Coronary artery (tissue), 2 donors: ENCODE results near the gene PARD3.

ENCODE experiments used
- DNase-seq: peaks from one replicate; pipeline ENCODE4 v3.0.0-alpha.2; 2017; ENCODE audit warnings: low spot score
- H3K27ac ChIP-seq, 2 donors: fragments of 200-600 bp; sonication (generic); one replicate each; pipeline ENCODE4 v1.5.1; 2016 to 2019
- H3K4me3 ChIP-seq: fragments of 200-600 bp; sonication (generic); 2 replicates; pipeline ENCODE4 v1.5.1; 2016; ENCODE audit warnings: mild to moderate bottlenecking, moderate library complexity
- CTCF ChIP-seq: fragments of 200-600 bp; sonication (generic); IDR thresholded peaks from one replicate; pipeline ENCODE4 v1.5.1; 2019; ENCODE audit warnings: antibody characterized with exemption

The PARD3 gene

DNA sequence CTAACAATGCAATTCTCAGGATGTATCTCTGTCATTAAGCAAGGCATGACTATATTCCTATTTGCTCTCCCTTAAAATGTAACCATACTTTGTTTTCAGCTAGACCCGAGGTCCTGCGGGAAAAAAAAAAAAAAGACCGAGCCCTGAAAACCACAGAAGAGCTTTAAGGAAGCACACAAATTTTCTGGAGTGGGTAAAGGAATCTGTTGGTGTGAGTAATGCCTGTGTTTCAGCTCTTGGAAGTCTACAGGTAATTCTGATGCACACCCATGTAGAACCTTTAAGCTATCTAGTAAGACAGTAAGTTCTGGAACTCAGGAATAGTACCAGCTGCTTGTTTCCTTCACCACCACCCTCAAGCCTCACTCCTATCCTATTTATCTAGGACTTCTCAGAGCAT is 351.1 kb downstream of the PARD3 start:
- no peak overlapping the region for H3K27ac ChIP-seq
- TF ChIP-seq CTCF: no peak
- no peak overlapping the region for H3K4me3 ChIP-seq
- no peak for DNase-seq

GRCh38 chr10:34462993-34463392 is 352.1 kb downstream of the PARD3 start:
- DNase-seq: no peak
- no peak overlapping the region for H3K4me3 ChIP-seq
- no peak overlapping the region for H3K27ac ChIP-seq
- no peak for TF ChIP-seq CTCF

DNA sequence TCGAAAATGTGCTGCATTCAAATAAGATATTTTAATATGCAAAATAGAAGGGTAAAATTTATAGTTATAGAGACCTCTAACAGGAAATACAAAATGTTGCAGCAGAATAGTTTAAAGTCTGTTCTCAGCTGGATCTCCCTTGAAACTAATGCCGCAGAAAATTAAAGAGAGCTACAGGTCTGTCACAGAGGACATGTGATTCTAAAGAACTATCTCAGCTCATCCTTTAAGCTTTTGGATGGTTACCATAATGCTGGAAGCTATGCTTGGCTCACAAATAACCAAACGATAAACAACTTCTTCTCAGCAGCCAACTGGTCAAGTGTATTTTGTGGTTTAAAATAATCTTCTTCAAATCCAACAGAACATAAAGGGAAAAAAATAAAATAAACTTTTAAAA is 353.0 kb downstream of the PARD3 start:
- TF ChIP-seq CTCF: no peak
- H3K4me3 ChIP-seq: no peak overlapping the region
- no peak overlapping the region for H3K27ac ChIP-seq
- DNase-seq: no peak

DNA sequence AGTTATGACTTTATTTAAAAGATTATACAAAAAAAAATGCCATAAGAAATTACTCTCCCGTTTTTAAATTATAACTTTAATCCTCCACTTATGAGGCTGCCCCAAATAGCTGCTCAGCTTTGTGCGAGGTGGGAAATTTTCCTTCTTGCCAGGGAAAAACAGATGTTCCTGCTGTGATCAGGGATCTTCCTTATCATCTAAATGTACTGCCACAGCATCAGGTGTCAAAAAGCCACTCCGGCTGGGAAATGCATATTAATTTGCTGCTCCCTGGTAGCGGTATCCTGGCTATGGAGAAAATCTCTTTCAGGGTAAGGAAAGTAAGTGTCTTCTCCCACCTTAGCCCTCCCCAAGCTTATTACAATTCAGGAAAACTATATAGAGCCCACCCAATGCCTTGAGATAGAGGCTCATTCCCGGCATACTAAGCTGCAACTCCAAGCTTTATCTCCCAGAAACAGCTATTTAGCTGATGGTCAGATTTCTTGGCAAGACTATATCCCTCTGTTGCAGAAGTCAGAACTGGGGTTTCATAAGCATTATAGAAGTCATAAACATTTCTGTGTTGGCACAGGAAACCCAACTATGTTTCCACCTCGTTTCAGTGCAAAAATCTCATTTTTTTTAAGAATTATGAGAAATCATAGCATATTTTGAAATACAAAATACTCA is 360.4 kb downstream of the PARD3 start:
- no peak for TF ChIP-seq CTCF
- Histone ChIP-seq H3K4me3 (no peak overlapping the region), H3K27ac (no peak overlapping the region)
- no peak for DNase-seq

DNA sequence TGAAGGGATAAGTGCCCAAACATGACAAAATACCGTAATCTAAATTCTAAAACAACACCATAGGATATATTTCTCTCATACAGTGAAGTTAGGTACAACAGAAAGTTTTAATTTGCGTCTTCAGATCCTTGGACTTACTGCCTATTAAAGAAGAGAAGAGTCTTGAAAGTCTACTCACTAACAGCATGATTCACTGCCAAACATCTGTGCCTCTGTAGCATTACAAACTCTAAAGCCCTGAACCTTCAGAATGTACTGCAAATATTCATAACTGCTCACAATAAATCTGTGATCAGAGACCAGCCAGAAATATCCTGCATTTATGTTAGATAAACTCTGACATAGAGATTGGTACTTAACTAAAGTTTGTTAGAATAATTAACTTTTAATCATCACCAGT is 365.3 kb downstream of the PARD3 start:
- no peak overlapping the region for H3K4me3 ChIP-seq
- no peak for TF ChIP-seq CTCF
- no peak overlapping the region for H3K27ac ChIP-seq
- DNase-seq: no peak

DNA sequence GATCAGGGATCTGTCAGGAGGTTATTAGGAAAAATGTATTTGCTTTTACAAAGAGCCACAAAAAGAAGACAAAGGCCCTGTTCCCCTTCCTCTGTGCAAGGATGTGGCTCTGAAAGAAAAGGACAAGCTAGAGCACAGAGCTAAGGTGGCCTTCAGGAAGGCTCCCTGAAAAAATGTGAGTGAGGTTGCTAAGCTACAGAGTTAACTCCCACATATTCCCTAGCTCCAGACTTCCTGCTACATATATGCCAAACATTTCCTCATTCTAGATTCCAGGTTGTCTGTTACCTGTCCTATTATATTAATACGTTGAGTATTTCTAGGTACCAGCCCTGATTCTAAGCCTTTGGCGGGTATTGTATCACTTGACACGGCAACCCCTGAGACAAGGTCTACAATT is 369.0 kb downstream of the PARD3 start:
- no peak overlapping the region for H3K4me3 ChIP-seq
- H3K27ac ChIP-seq: no peak overlapping the region
- no peak for DNase-seq
- no peak for TF ChIP-seq CTCF
